NCI-H82 (cell line): ENCODE data around the gene TMEM25.
"Not testable (repeated sequence)": the region's sequence is repeated elsewhere in the genome, so short reads cannot be mapped to it uniquely, and the experiment has no call there.

ENCODE experiments used
- DNase-seq: peaks from one replicate; lab custom pipeline; 2025; lab: John Stamatoyannopoulos, UW

The TMEM25 gene

DNA sequence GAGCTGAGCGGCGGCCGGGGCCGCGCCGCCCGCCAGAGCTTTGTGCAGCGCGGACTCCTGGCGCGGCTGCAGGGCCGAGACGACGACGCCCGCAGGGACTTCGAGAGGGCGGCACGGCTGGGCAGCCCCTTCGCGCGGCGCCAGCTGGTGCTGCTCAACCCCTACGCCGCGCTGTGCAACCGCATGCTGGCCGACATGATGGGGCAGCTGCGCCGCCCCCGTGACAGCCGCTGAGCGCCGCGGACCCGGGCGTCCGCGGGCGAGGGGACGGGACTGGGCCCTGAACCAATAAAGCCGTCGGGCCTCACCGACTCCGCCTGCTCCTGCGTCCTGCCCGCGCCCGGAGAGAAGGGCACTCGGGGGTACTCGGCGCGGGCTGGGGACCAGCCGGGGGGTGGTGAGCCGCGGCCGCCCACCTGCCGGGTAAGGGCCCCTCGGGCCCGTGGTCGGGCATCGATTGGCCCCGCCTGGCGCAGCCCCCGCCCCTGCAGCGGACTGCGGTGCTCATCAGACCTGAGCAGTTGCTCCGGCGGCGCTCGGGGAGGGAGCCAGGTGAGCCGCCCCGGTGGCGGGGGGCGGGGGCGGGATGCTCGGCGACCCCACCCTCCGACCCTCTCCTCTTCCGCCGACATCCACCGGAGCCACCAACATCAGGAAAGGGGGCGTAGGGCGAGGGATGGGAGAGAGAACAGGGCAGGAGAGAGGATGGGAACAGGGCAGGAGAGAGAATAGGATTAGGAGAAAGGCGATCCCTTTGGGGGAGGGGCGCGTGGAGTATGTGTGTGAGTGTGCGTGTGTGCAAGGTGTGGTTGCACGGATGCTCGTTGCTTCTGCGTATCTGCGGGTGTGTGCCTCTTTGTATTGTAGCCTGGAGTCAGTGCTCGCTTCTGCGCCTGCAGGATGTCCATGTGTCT, at the start of gene TMEM25:
TMEM25 (plus strand) TSS at position 510 of the 914 bp plus-strand sequence. CDS start 610 bp downstream, outside the sequence.
- DNase-seq, result peak; percentile 76

DNA sequence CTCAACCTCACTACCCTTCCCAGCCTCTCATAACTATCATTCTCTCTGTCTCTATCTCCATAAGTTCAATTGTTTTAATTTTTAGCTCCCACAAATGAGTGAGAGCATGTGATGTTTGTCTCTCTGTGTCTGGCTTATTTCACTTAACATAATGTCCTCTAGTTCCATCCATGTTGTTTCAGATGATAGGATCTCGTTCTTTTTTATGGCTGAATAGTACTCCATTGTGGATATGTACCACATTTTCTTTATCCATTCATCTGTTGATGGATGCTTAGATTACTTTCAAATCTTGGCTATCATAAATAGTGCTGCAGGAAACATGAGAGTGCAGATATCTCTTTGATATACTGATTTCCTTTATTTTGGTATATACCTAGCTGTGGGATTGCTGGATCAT, 49.8 kb upstream of the TMEM25 start:
- DNase-seq, result not testable (repeated sequence)

- no peak for DNase-seq
These were observed 46.6 kb upstream of the TMEM25 start for GRCh38 chr11:118484405-118484804.

GRCh38 chr11:118485273-118485672, 45.7 kb upstream of the TMEM25 start:
- DNase-seq, result no peak

DNA sequence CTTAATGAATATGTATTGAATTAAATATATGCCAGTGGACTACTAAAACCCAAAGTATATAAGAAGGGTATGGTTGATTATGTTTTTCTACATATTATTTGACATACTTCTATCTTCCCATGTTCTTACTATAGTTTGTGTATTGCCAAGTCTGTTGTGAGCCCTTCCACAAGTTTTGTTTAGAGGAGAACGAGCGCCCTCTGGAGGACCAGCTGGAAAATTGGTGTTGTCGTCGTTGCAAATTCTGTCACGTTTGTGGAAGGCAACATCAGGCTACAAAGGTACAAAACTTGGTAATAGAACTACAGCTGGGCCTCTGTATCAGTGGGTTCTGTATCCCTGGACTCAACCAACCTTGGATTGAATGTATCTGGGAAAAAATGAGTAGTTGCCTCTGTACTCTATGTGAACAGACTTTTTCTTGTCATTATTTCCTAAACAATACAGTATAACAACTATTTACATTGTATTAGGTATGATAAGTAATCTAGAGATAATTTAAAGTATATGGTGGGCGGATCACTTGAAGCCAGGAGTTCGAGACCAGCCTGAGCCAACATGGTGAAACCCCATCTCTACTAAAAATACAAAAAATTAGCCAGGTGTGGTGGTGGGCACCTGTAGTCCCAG, 42.4 kb upstream of the TMEM25 start:
- peak; percentile 72 for DNase-seq

- no peak for DNase-seq
These were observed 40.0 kb upstream of the TMEM25 start for GRCh38 chr11:118491041-118491440.

- no peak for DNase-seq
These were observed 33.2 kb upstream of the TMEM25 start for GRCh38 chr11:118497831-118498230.

DNA sequence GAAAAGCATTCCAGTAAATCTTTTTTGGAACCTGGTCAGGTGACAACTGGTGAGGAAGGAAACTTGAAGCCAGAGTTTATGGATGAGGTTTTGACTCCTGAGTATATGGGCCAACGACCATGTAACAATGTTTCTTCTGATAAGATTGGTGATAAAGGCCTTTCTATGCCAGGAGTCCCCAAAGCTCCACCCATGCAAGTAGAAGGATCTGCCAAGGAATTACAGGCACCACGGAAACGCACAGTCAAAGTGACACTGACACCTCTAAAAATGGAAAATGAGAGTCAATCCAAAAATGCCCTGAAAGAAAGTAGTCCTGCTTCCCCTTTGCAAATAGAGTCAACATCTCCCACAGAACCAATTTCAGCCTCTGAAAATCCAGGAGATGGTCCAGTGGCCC, 27.8 kb upstream of the TMEM25 start:
- no peak for DNase-seq

- no peak for DNase-seq
These were observed 19.4 kb upstream of the TMEM25 start for GRCh38 chr11:118511601-118512000.

GRCh38 chr11:118514103-118514502, 16.9 kb upstream of the TMEM25 start:
- no peak for DNase-seq

- no peak for DNase-seq
These were observed 11.4 kb upstream of the TMEM25 start for GRCh38 chr11:118519549-118519948.

DNA sequence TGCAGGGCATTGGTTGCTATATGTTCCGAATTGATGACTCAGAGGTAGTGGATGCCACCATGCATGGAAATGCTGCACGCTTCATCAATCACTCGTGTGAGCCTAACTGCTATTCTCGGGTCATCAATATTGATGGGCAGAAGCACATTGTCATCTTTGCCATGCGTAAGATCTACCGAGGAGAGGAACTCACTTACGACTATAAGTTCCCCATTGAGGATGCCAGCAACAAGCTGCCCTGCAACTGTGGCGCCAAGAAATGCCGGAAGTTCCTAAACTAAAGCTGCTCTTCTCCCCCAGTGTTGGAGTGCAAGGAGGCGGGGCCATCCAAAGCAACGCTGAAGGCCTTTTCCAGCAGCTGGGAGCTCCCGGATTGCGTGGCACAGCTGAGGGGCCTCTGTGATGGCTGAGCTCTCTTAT, 9.1 kb upstream of the TMEM25 start:
- DNase-seq, result no peak

- peak; percentile 53 for DNase-seq
These were observed 8.4 kb upstream of the TMEM25 start for GRCh38 chr11:118522571-118523072.

- no peak for DNase-seq
These were observed 6.6 kb upstream of the TMEM25 start for GRCh38 chr11:118524356-118524755.

DNA sequence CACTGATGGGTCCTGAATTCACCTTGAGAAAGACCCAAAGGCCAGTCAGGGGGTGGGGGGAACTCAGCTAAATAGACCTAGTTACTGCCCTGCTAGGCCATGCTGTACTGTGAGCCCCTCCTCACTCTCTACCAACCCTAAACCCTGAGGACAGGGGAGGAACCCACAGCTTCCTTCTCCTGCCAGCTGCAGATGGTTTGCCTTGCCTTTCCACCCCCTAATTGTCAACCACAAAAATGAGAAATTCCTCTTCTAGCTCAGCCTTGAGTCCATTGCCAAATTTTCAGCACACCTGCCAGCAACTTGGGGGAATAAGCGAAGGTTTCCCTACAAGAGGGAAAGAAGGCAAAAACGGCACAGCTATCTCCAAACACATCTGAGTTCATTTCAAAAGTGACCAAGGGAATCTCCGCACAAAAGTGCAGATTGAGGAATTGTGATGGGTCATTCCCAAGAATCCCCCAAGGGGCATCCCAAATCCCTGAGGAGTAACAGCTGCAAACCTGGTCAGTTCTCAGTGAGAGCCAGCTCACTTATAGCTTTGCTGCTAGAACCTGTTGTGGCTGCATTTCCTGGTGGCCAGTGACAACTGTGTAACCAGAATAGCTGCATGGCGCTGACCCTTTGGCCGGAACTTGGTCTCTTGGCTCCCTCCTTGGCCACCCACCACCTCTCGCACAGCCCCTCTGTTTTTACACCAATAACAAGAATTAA, 6.1 kb upstream of the TMEM25 start:
- no peak for DNase-seq

DNA sequence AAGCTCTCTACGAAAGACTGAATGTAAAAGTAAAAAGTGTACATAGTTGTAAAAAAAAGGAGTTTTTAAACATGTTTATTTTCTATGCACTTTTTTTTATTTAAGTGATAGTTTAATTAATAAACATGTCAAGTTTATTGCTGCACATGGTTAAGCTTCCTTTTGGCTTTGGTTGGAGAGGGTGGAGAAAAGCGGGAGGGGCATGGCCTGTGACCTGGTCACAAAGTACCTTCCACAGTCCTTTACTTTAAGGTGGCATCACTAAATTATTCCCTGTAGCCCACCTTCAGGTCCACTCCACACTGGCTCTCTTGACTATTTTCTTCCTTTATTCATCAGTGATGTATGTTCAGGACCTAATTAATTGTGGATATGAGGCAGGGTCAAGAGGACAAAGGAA, 4.3 kb upstream of the TMEM25 start:
- DNase-seq, result no peak

- DNase-seq, result no peak
These were observed 3.9 kb upstream of the TMEM25 start, which contains the start of gene TTC36 for GRCh38 chr11:118527109-118527508. Gene TTC36, plus strand, starts transcription at chr11:118527474. Its CDS starts 21 bp downstream, at chr11:118527495.

DNA sequence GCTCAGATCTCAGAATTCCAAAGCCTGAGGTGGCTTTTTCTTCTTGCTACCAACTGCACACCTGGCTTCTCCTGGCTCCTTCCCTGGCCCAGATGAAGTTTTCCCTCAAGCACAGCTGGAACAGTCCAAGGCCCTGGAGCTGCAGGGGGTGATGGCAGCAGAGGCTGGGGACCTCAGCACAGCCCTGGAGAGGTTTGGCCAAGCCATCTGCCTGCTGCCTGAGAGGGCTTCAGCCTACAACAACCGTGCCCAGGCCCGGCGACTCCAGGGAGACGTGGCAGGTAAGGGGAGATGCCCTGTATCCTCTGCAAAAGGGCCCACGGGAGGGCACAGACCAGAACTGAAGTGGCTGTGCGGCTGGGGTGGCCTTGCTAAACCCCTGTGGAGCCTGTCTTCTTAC, 2.5 kb upstream of the TMEM25 start:
- no peak for DNase-seq

GRCh38 chr11:118529584-118530175, 1.3 kb upstream of the TMEM25 start:
- peak; percentile 32 for DNase-seq

GRCh38 chr11:118530180-118530682, 761 bp upstream of the TMEM25 start:
- peak; percentile 59 for DNase-seq

GRCh38 chr11:118531597-118532084, 649 bp downstream of the TMEM25 start:
- DNase-seq, result no peak

DNA sequence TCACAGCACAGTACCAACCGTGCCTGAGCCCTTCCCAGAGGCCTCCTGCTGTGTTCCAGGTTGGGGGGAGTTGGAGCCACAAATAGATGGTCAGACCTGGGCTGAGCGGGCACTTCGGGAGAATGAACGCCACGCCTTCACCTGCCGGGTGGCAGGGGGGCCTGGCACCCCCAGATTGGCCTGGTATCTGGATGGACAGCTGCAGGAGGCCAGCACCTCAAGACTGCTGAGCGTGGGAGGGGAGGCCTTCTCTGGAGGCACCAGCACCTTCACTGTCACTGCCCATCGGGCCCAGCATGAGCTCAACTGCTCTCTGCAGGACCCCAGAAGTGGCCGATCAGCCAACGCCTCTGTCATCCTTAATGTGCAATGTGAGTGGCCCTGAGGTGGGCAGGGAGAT, 1.1 kb downstream of the TMEM25 start:
- no peak for DNase-seq
